Ishikawa (cell line): ENCODE measurements around the gene ZAP70.

Experiments used
- CEBPB ChIP-seq: IDR thresholded peaks from 2 replicates; pipeline ENCODE4 v1.6.1; 2012
- CREB1 ChIP-seq: IDR thresholded peaks from 2 replicates; pipeline ENCODE4 v1.6.1; 2012; ENCODE audit warnings: low read depth
- EP300 ChIP-seq: IDR thresholded peaks from 2 replicates; pipeline ENCODE4 v1.6.1; 2012; ENCODE audit warnings: borderline replicate concordance
- MAX ChIP-seq: IDR thresholded peaks from 2 replicates; pipeline ENCODE4 v1.6.1; 2012
- NFIC ChIP-seq: IDR thresholded peaks from 2 replicates; pipeline ENCODE4 v1.6.1; 2012
- RAD21 ChIP-seq: IDR thresholded peaks from 2 replicates; pipeline ENCODE4 v1.6.1; 2012; ENCODE audit warnings: low read depth
- REST ChIP-seq: IDR thresholded peaks from 2 replicates; pipeline ENCODE4 v1.6.1; 2012; ENCODE audit warnings: low read depth, mild to moderate bottlenecking
- YY1 ChIP-seq: IDR thresholded peaks from 2 replicates; pipeline ENCODE4 v1.6.1; 2012; ENCODE audit warnings: low read depth
- ZBTB7A ChIP-seq: IDR thresholded peaks from 2 replicates; pipeline ENCODE4 v1.6.1; 2012; ENCODE audit warnings: low read depth

- TF ChIP-seq RAD21 (no peak), REST (no peak), EP300 (no peak), CREB1 (no peak), NFIC (no peak), ZBTB7A (no peak), YY1 (no peak), MAX (no peak), CEBPB (no peak)
Observed at GRCh38 chr2:97774425-97774824, 61.0 kb downstream of the ZAP70 start.
